GM12892 (cell line): ENCODE measurements around the gene HOXB13.

Experiments
- POLR2A ChIP-seq: IDR thresholded peaks from 2 replicates; pipeline ENCODE4 v1.6.1; 2011; ENCODE audit warnings: low read depth, low read length, control low read depth
- POLR2AphosphoS5 ChIP-seq: IDR thresholded peaks from 2 replicates; pipeline ENCODE4 v1.6.1; 2011; ENCODE audit warnings: low read depth, low read length, control low read depth
- TAF1 ChIP-seq: IDR thresholded peaks from 2 replicates; pipeline ENCODE4 v1.6.1; 2011; ENCODE audit warnings: low read depth, mild to moderate bottlenecking, control low read depth, low read length, borderline replicate concordance

DNA sequence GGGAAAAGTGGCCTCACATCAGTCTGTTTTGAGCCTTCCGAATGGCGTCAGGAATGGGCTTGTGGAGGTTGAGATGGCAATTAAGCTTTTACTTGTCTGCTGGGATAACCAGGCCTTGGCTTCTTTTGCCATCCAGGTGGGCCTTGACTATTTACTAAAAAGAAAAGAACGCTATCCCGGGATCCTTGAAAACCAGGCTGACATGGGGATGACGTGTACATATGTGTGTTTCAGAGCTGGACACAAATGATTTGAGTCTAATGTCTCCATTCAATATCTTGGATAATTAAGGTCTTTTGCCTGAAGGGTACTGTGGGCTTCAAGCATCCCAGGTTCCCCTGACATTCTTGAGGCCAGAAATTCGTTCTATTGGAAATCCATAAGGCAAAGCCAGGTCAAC is 32.6 kb upstream of the HOXB13 start:
- TF ChIP-seq POLR2AphosphoS5 (no peak), POLR2A (no peak), TAF1 (no peak)
